KBM-7 (cell line): ENCODE data around the gene AATK.

ENCODE experiments used
- DNase-seq: peaks from one replicate; pipeline ENCODE4 v3.0.0-alpha.2; 2015
- in situ Hi-C: fragments of 300-500 bp; cut with MboI; formaldehyde crosslinking; loops from 2 replicates; pipeline ENCODE4 v1.14.3; 2020; ENCODE audit warnings: low sequenced_read_pairs, low pct_unique_long_range_greater_than_20kb, mixed read lengths

AATK gene

GRCh38 chr17:81132770-81133723 lies 33.0 kb downstream of the AATK start:
- in situ Hi-C loops, result no loop called here
- no peak for DNase-seq

DNA sequence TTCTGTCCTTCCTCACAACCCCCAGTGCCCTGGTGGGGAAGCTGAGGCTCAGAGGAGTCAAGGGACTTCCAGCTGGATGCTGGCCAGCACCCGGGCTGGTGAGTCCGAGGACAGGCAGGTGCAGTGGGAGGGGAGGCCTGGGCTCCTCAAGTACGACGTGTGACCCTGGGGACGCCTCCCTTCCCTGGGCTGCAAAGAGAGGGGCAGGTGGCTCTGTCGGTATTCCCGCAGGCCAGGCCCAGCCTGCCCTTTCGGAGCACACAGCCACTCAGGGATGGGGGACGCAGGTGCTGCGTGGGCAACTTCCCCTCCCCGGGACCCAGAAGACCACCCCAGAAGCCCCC lies 33.9 kb downstream of the AATK start:
- DNase-seq, result no peak
- in situ Hi-C loops, result no loop called here

DNA sequence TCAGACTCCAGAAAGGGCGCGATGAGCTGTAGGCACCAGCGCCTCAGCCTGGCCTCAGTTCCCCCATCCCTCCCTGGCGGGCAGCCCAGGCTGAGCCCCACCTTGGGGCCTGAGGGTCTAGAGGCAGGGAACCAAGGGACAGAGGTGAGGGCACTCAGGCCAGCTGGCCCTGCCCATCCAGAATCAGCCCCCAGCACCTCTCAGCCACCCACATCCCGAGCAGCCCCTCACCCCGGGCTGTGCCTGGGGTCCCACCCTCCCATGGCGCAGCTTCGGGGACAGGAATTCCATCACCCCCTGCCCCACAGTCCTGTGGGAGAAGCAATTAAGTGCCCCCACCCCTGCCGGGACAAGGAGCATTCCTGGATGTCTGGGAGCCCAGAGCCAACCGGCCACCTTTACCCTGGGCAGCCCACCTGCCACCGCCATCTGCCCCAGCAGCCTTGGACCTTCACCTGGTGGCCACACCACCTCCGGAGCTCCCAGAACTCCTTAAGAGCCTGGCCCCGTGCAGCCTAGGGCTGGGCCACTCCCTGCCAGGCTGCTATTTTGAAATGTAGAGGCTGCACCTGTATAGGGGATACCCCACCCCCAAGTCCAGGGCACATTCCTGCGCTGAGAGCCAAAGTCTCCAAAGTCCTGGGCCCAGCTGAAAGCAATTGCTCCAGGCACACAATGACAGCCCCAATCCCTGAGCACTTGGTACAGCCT lies 34.4 kb downstream of the AATK start:
- in situ Hi-C loops, result no loop called here
- no peak for DNase-seq

GRCh38 chr17:81130385-81131361 lies 35.3 kb downstream of the AATK start:
- in situ Hi-C loops, result no loop called here
- no peak for DNase-seq

DNA sequence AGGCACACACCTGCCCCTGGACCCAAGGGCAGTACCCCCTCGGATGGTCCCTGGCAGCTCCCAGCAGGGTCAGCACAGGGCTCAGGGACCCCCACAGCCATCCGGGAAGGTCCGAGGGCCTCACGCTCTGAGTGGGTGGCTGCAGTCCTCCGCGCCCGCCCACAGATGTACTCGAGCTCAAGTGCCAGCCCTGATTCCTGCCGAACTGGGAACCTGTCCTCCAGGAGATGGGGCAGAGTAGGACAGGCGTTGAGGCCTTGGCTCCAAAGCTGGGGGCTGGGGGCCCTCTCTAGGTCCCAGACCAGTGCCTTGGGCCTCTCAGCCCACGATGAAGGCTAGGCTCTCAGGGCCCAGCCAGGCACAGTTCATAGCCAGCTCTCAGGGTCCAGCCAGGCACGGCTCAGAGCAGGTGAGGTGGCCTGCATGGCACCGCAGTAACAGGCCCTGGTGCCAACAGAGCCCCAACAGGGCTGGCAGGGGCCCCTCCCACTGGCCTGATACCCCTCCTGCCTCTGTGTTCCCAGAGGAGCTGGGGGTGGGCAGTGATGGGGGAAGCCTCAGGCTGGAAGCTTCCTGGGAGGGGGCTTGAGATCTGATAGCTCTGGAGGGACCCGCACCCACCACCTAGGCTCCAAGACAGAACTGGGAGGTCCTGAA lies 36.2 kb downstream of the AATK start:
- in situ Hi-C loops, result no loop called here
- no peak for DNase-seq

- in situ Hi-C loops, result no loop called here
- no peak for DNase-seq
Measured at GRCh38 chr17:81129289-81129688, 36.7 kb downstream of the AATK start.

GRCh38 chr17:81128774-81129173 lies 37.2 kb downstream of the AATK start:
- in situ Hi-C loops, result no loop called here
- no peak for DNase-seq

DNA sequence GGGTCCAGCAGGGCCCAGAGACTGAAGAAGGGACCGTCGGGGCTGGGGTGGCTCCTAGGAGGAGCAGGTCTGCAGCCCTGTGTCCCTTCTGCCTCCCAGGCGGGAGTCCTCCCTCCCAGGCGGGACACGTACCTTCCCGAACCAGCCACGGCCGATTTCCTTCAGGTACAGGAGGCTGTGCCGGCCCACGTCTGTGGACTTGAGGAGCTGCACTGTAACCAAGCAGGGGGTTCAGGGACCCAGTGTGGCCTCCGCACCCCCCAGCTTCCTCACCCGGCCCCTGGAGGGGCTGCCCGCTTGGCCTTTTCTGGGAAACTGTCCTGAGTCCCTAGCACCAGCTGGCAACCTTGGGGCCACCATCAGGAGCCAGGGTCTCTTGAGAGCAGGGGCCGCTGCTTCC lies 37.7 kb downstream of the AATK start:
- no peak for DNase-seq
- in situ Hi-C loops, result no loop called here

DNA sequence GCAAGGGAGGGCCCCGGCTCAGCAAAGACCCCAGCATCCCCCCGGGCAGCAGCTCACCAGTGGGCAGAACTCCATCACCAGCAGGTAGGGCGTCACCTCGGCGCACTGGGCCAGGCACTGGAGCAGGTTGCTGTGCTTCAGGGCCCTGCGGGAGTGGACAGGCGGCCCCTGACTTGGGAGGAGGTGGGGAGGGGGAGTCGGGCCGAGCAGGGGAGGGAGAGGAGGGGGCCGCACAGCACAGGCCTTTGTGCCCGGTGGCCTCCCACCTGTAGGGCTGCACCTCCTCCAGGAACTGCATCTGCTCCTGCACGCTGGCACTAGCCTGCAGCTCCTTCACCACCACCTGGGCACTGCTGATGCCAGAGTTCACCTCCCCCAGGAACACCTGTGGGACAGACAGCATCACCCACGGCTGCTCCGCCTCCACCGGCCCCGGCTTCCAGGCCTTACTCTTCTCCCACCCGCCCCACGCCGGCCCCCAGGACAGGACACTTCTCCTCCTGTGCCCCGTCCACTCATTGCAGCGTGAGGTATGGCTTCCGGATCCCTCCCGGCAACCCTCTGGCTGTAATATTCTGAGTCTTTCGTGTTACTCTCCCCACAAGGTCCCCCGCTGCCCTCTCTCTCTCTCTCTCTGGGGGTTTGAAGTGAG lies 38.4 kb downstream of the AATK start:
- DNase-seq, result no peak
- in situ Hi-C loops, result no loop called here

GRCh38 chr17:81127133-81127455 lies 38.9 kb downstream of the AATK start:
- DNase-seq, result no peak
- in situ Hi-C loops, result no loop called here

- DNase-seq, result no peak
- in situ Hi-C loops, result no loop called here
Measured at GRCh38 chr17:81126281-81127132, 39.5 kb downstream of the AATK start.

DNA sequence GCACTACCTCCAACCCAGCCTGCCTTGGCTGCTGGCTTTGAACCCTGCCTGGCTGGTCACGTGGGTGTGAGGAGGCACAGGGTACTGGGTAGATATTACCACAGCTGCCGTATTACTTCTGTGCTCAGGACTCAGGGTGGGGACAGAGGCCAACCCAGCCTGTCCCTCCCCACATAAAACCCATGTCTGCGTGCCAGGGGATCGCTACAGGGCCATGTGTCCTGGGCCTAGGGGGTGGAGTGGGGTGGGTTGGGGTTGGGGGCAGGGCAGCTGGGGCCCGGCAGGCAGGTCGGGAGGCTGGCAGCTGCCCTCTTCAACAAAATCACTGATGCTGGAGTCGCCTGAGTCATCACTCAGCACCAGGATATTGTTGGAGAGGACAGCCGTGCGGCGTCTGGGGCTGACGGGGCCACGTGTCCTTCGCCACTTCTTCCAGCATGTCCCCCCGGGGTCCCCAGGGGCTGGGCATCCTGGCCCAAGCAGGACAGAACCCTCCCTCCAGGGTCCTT lies 40.4 kb downstream of the AATK start:
- DNase-seq, result no peak
- in situ Hi-C loops, result no loop called here

- DNase-seq, result no peak
- in situ Hi-C loops, result no loop called here
Measured at GRCh38 chr17:81124377-81124776, 41.6 kb downstream of the AATK start.

GRCh38 chr17:81123052-81124048 lies 42.7 kb downstream of the AATK start:
- no peak for DNase-seq
- in situ Hi-C loops, result no loop called here

- DNase-seq, result no peak
- in situ Hi-C loops, result no loop called here
Measured at GRCh38 chr17:81121841-81122733, 43.9 kb downstream of the AATK start.
